HL-60 (cell line): ENCODE data around the gene ANTXR1.

Experiments
- DNase-seq, 2 experiments: peaks; one replicate each; pipeline ENCODE4 v3.0.0-alpha.2; 2010 to 2020; ENCODE audit warnings: low read depth in 1 of 2, low spot score in 1 of 2
- H3K27ac ChIP-seq: fragments of 250-450 bp; sonication (Bioruptor Pico); replicated peaks from 2 replicates; pipeline ENCODE4 v1.5.1; 2020; ENCODE audit warnings: mild to moderate bottlenecking, moderate library complexity
- H3K27me3 ChIP-seq: fragments of 250-450 bp; sonication (Bioruptor Pico); 2 replicates; pipeline ENCODE4 v1.5.1; 2021; ENCODE audit warnings: mild to moderate bottlenecking, moderate library complexity; ENCODE audit not compliant: insufficient read depth, poor library complexity, severe bottlenecking
- H3K4me3 ChIP-seq: replicated peaks from 2 replicates; pipeline ENCODE4 v1.5.1; 2011; ENCODE audit warnings: mild to moderate bottlenecking, control low read depth, low read length; ENCODE audit not compliant: insufficient read depth
- CTCF ChIP-seq: IDR thresholded peaks from one replicate; pipeline ENCODE4 v1.5.1; 2011; ENCODE audit warnings: low read length, control low read depth, inconsistent platforms; ENCODE audit not compliant: insufficient read depth
- GABPA ChIP-seq: IDR thresholded peaks from 2 replicates; pipeline ENCODE4 v1.6.1; 2012; ENCODE audit warnings: low read depth
- POLR2AphosphoS5 ChIP-seq: IDR thresholded peaks from 2 replicates; pipeline ENCODE4 v1.6.1; 2012; ENCODE audit warnings: low read depth
- SPI1 ChIP-seq: IDR thresholded peaks from 2 replicates; pipeline ENCODE4 v1.6.1; 2012; ENCODE audit warnings: low read depth, mild to moderate bottlenecking, borderline replicate concordance
- TF ChIP-seq, protein P1 (sequence below): IDR thresholded peaks from 2 replicates; pipeline ENCODE4 v1.6.1; 2012; ENCODE audit warnings: low read depth; ENCODE audit not compliant: insufficient replicate concordance

Gene ANTXR1

GRCh38 chr2:69055688-69056470, 42.9 kb downstream of the ANTXR1 start:
- Histone ChIP-seq H3K4me3 (no peak overlapping the region), H3K27ac (no peak overlapping the region), H3K27me3 (no peaks in the 10 kb centered on the region)
- TF ChIP-seq POLR2AphosphoS5 (no peak), CTCF (no peak), SPI1 (no peak), GABPA (no peak)
- TF ChIP-seq, protein P1, sequence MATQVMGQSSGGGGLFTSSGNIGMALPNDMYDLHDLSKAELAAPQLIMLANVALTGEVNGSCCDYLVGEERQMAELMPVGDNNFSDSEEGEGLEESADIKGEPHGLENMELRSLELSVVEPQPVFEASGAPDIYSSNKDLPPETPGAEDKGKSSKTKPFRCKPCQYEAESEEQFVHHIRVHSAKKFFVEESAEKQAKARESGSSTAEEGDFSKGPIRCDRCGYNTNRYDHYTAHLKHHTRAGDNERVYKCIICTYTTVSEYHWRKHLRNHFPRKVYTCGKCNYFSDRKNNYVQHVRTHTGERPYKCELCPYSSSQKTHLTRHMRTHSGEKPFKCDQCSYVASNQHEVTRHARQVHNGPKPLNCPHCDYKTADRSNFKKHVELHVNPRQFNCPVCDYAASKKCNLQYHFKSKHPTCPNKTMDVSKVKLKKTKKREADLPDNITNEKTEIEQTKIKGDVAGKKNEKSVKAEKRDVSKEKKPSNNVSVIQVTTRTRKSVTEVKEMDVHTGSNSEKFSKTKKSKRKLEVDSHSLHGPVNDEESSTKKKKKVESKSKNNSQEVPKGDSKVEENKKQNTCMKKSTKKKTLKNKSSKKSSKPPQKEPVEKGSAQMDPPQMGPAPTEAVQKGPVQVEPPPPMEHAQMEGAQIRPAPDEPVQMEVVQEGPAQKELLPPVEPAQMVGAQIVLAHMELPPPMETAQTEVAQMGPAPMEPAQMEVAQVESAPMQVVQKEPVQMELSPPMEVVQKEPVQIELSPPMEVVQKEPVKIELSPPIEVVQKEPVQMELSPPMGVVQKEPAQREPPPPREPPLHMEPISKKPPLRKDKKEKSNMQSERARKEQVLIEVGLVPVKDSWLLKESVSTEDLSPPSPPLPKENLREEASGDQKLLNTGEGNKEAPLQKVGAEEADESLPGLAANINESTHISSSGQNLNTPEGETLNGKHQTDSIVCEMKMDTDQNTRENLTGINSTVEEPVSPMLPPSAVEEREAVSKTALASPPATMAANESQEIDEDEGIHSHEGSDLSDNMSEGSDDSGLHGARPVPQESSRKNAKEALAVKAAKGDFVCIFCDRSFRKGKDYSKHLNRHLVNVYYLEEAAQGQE, result no peak
- DNase-seq, result no peak

- no peak overlapping the region for H3K4me3 ChIP-seq
- no peak for TF ChIP-seq SPI1
- TF ChIP-seq, protein P1, result no peak
- TF ChIP-seq CTCF, result no peak
- no peak for TF ChIP-seq GABPA
- TF ChIP-seq POLR2AphosphoS5, result no peak
- H3K27me3 ChIP-seq, result no peaks in the 10 kb centered on the region
- H3K27ac ChIP-seq, result no peak overlapping the region
- DNase-seq, result no peak
Measured at GRCh38 chr2:69057660-69058059, 44.7 kb downstream of the ANTXR1 start.

DNA sequence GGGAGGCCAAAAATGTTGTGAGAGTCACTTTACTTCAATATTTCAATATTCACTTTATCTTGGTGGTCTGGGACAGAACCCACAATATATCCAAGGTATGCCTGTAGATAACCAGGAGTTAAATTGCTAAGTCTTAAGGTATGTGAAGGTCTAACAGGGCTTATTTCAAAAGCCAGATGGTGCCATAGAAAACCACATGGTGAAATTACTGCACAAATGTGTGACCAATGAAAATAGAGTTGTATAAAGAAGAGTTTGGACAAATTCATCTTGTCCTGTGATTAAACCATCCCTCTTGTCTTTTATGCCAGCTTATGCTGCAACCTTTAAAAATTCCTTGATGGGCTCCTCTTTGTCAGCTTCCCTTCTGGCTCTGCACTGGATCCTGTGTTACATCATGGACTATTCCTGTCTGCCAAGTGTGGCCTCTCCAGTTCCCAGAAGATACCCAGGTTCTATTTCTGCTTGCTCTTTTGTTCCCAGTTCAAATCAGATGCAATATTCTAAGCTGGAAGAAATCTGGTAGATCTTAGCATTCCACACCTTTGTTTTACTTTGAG, 46.8 kb downstream of the ANTXR1 start:
- H3K27ac ChIP-seq, result no peak overlapping the region
- H3K27me3 ChIP-seq, result no peaks in the 10 kb centered on the region
- DNase-seq, result no peak
- TF ChIP-seq, protein P1, result no peak
- TF ChIP-seq CTCF (no peak), POLR2AphosphoS5 (no peak)
- H3K4me3 ChIP-seq, result no peak overlapping the region
